ENCODE results near the gene TNFRSF4. TPM values are rescaled to one million over a fixed set of nuclear protein-coding genes. Genes with fewer than 3 reads are reported as not detected.
"Not testable (repeated sequence)": the region's sequence is repeated elsewhere in the genome, so short reads cannot be mapped to it uniquely, and the experiment has no call there.

Gene TNFRSF4
- total and polyA plus RNA-seq, 2 donors (not counting 1 experiment from before 2014, with no cell fraction given) = 0.63 to 1.8 TPM

DNA sequence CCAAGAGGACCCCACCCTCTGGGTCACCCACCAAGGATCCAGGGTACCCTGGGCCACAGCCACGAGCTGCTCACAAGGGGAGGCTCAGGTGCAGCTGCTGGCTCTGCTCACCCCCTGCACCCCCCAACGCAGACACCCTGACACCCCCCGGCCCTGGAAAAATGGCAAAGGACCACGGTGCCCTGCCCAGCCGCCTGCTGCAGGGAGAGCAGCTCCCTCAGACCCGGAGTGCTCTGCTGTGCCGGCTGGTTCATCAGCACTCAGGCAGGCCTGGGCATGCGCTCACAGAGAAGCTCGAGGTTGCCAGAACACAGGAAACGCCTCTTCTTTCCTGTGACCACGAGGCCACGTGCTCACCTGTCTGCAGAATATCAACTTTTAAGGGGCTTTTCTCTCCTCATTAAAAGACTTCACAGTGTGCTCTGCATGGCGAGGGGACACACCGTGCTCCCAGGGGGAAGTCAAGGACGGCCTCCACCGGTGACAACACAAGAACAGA is 36.9 kb upstream of the TNFRSF4 start:
- H3K4me2 ChIP-seq (replicated peaks; ENCODE audit: low read depth, low read length, poor library complexity, severe bottlenecking) = peak overlapping the region; percentile 65
- POLR2A ChIA-PET = interaction anchor here (0.6 to 2.2 kb wide), 6 partner anchors 10 to 212 kb away, joined by 4 to 17 read pairs (median 4); no protein-coding TSS in a partner anchor
- H3K27me3 ChIP-seq (replicated peaks in 1 of 4; ENCODE audit: control extremely low read depth in 1 of 4, control insufficient read depth in 3 of 4, insufficient read depth in 4 of 4, low read length in 3 of 4) = peaks cover 0 to 16% (median 8%) of the 10 kb centered on the region in 4 experiments
- peak overlapping the region; percentile 24 for H3K9ac ChIP-seq (ENCODE audit: low read length)
- Mint-ChIP-seq H3K4me1 (peaks cover 16% of the 10 kb centered on the region), H3K9me3 (ENCODE audit: insufficient read depth) (no peaks in the 10 kb centered on the region), H3K27me3 (no peaks in the 10 kb centered on the region), H3K27ac (peak overlapping the region; percentile 88), H3K4me3 (peak overlapping the region; percentile 63)
- peaks cover 27 to 30% of the 10 kb centered on the region in 2 donors for H3K4me1 ChIP-seq (ENCODE audit: control insufficient read depth in 2 of 2, insufficient read depth in 2 of 2, low read length in 2 of 2)
- peak; percentile 85 for DNase-seq
- 60% methylated on average over 16 of the region's 16 CpGs for whole genome bisulfite sequencing (ENCODE audit: insufficient coverage)
- H3K79me2 ChIP-seq (ENCODE audit: control insufficient read depth, insufficient read depth, low read length) = peaks cover 3% of the 10 kb centered on the region
- peaks cover 0 to 5% (median 0%) of the 10 kb centered on the region in 3 donors for H3K9me3 ChIP-seq (ENCODE audit: control extremely low read depth in 1 of 3, control insufficient read depth in 2 of 3, insufficient read depth in 1 of 3, low read length in 2 of 3)
- CTCF ChIA-PET = interaction anchor here (0.6 to 4.6 kb wide), 19 partner anchors 9 to 266 kb away, joined by 3 to 151 read pairs (median 5); partner anchors contain the start of genes B3GALT6 and SDF4
- peak; percentile 71 for ATAC-seq (ENCODE audit: low read depth)
- H3K27ac ChIP-seq (ENCODE audit: low read length in 2 of 2) = peak overlapping the region; percentile 11 to 84
- TF ChIP-seq CTCF (IDR thresholded peaks at IDR 0.05) (no peak), EZH2 (IDR thresholded peaks at IDR 0.05; ENCODE audit: borderline replicate concordance, insufficient read depth, low read depth, low read length, poor library complexity, severe bottlenecking) (no peak)
- no peak overlapping the region for H2AFZ ChIP-seq (ENCODE audit: insufficient read depth, low read depth, low read length, poor library complexity, severe bottlenecking)
- intact Hi-C loops (cut with micrococcal nuclease) = loop anchor here (1.0 kb wide), 2 partner anchors 115 to 129 kb away; no protein-coding TSS in a partner anchor
- H3K36me3 ChIP-seq (replicated peaks in 1 of 2; ENCODE audit: control extremely low read depth in 1 of 2, control insufficient read depth in 1 of 2, extremely low read depth in 1 of 2, insufficient read depth in 2 of 2, low read length in 1 of 2) = peaks cover 0 to 21% of the 10 kb centered on the region in 2 experiments
- no peak overlapping the region for H3K4me3 ChIP-seq (ENCODE audit: control extremely low read depth in 1 of 5, extremely low read depth in 1 of 5, insufficient read depth in 1 of 5, low read depth in 2 of 5, low read length in 4 of 5)
- peaks cover 11% of the 10 kb centered on the region for H4K20me1 ChIP-seq (ENCODE audit: control insufficient read depth, insufficient read depth, low read length, poor library complexity, severe bottlenecking)

DNA sequence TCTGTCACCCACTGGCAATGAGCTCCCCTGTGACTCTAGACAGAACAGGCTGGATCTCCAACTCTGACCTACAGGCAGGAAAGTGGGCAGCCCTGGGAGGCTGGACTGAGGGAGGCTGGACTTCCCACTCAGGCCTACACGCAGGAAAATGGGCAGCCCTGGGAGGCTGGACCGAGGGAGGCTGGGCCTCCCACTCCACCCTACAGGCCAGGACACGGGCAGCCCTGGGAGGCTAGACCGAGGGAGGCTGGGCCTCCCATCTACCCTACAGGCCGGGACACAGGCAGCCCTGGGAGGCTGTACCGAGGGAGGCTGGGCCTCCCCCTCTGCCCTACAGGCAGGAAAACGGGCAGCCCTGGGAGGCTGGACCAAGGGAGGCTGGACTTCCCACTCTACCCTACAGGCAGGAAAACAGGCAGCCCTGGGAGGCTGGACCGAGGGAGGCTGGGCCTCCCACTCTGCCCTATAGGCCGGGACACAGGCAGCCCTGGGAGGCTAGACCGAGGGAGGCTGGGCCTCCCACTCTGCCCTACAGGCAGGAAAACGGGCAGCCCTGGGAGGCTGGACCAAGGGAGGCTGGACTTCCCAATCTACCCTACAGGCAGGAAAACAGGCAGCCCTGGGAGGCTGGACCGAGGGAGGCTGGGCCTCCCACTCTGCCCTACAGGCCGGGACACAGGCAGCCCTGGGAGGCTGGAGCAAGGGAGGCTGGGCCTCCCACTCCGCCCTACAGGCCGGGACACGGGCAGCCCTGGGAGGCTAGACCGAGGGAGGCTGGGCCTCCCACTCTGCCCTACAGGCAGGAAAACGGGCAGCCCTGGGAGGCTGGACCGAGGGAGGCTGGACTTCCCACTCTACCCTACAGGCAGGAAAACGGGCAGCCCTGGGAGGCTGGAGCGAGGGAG is 34.3 kb upstream of the TNFRSF4 start:
- H3K27ac Mint-ChIP-seq; H3K27ac ChIP-seq (ENCODE audit: low read length in 2 of 2); H3K79me2 ChIP-seq (ENCODE audit: control insufficient read depth, insufficient read depth, low read length); intact Hi-C loops (cut with micrococcal nuclease); H3K27me3 Mint-ChIP-seq; H3K4me3 Mint-ChIP-seq; ATAC-seq (ENCODE audit: low read depth); H3K4me3 ChIP-seq (ENCODE audit: control extremely low read depth in 1 of 5, extremely low read depth in 1 of 5, insufficient read depth in 1 of 5, low read depth in 2 of 5, low read length in 4 of 5); H2AFZ ChIP-seq (ENCODE audit: insufficient read depth, low read depth, low read length, poor library complexity, severe bottlenecking); H3K36me3 ChIP-seq (replicated peaks in 1 of 2; ENCODE audit: control extremely low read depth in 1 of 2, control insufficient read depth in 1 of 2, extremely low read depth in 1 of 2, insufficient read depth in 2 of 2, low read length in 1 of 2); DNase-seq; H3K9me3 Mint-ChIP-seq (ENCODE audit: insufficient read depth); H3K9me3 ChIP-seq (ENCODE audit: control extremely low read depth in 1 of 3, control insufficient read depth in 2 of 3, insufficient read depth in 1 of 3, low read length in 2 of 3); H3K9ac ChIP-seq (ENCODE audit: low read length); H3K4me2 ChIP-seq (replicated peaks; ENCODE audit: low read depth, low read length, poor library complexity, severe bottlenecking): not testable (repeated sequence)
- H4K20me1 ChIP-seq (ENCODE audit: control insufficient read depth, insufficient read depth, low read length, poor library complexity, severe bottlenecking) = peaks cover 11% of the 10 kb centered on the region
- peaks cover 0 to 27% (median 11%) of the 10 kb centered on the region in 4 experiments for H3K27me3 ChIP-seq (replicated peaks in 1 of 4; ENCODE audit: control extremely low read depth in 1 of 4, control insufficient read depth in 3 of 4, insufficient read depth in 4 of 4, low read length in 3 of 4)
- ChIA-PET CTCF (interaction anchor here (1.5 kb wide), 1 partner anchor 126 kb away, joined by 5 read pairs; no protein-coding TSS in a partner anchor), POLR2A (interaction anchor here (0.8 kb wide), 1 partner anchor 37 kb away, joined by 3 read pairs; no protein-coding TSS in a partner anchor)
- H3K4me1 Mint-ChIP-seq = peaks cover 16% of the 10 kb centered on the region
- peaks cover 28 to 30% of the 10 kb centered on the region in 2 donors for H3K4me1 ChIP-seq (ENCODE audit: control insufficient read depth in 2 of 2, insufficient read depth in 2 of 2, low read length in 2 of 2)
- 98% methylated on average over 6 of the region's 21 CpGs for WGBS (ENCODE audit: insufficient coverage)
